ENCODE data around the gene TPD52L2.
"Not testable (repeated sequence)": the region's sequence is repeated elsewhere in the genome, so short reads cannot be mapped to it uniquely, and the experiment has no call there.

Gene TPD52L2

GRCh38 chr20:63844511-63844991, 20.5 kb upstream of the TPD52L2 start:
- H3K27me3 Mint-ChIP-seq (ENCODE audit: low read depth) = peaks cover 35% of the 10 kb centered on the region
- no peak overlapping the region for H3K27ac Mint-ChIP-seq
- H3K36me3 Mint-ChIP-seq (ENCODE audit: low read depth) = peaks cover 2% of the 10 kb centered on the region
- no peaks in the 10 kb centered on the region for H3K9me3 Mint-ChIP-seq
- peaks cover 7% of the 10 kb centered on the region for H3K4me1 Mint-ChIP-seq (ENCODE audit: low read depth)
- no peak overlapping the region for H3K4me3 Mint-ChIP-seq

- Mint-ChIP-seq H3K27ac (no peak overlapping the region), H3K36me3 (ENCODE audit: low read depth) (peaks cover 2% of the 10 kb centered on the region), H3K27me3 (ENCODE audit: low read depth) (peaks cover 42% of the 10 kb centered on the region), H3K4me1 (ENCODE audit: low read depth) (peaks cover 14% of the 10 kb centered on the region), H3K9me3 (no peaks in the 10 kb centered on the region), H3K4me3 (no peak overlapping the region)
These were observed 18.8 kb upstream of the TPD52L2 start for GRCh38 chr20:63846128-63846771.

- peaks cover 15% of the 10 kb centered on the region for H3K4me1 Mint-ChIP-seq (ENCODE audit: low read depth)
- H3K9me3 Mint-ChIP-seq = no peaks in the 10 kb centered on the region
- H3K27me3 Mint-ChIP-seq (ENCODE audit: low read depth) = peaks cover 40% of the 10 kb centered on the region
- no peak overlapping the region for H3K27ac Mint-ChIP-seq
- no peak overlapping the region for H3K4me3 Mint-ChIP-seq
- peaks cover 2% of the 10 kb centered on the region for H3K36me3 Mint-ChIP-seq (ENCODE audit: low read depth)
These were observed 18.2 kb upstream of the TPD52L2 start for GRCh38 chr20:63846888-63847236.

- H3K4me3 Mint-ChIP-seq = no peak overlapping the region
- H3K27ac Mint-ChIP-seq = no peak overlapping the region
- no peaks in the 10 kb centered on the region for H3K9me3 Mint-ChIP-seq
- H3K4me1 Mint-ChIP-seq (ENCODE audit: low read depth) = peaks cover 12% of the 10 kb centered on the region
- peaks cover 36% of the 10 kb centered on the region for H3K27me3 Mint-ChIP-seq (ENCODE audit: low read depth)
- H3K36me3 Mint-ChIP-seq (ENCODE audit: low read depth) = peaks cover 3% of the 10 kb centered on the region
These were observed 17.6 kb upstream of the TPD52L2 start for GRCh38 chr20:63847237-63848002.

- Mint-ChIP-seq H3K4me3 (no peak overlapping the region), H3K27ac (no peak overlapping the region), H3K4me1 (ENCODE audit: low read depth) (peaks cover 12% of the 10 kb centered on the region), H3K9me3 (no peaks in the 10 kb centered on the region), H3K36me3 (ENCODE audit: low read depth) (peaks cover 3% of the 10 kb centered on the region), H3K27me3 (ENCODE audit: low read depth) (peaks cover 29% of the 10 kb centered on the region)
These were observed 16.8 kb upstream of the TPD52L2 start for GRCh38 chr20:63848003-63848911.

GRCh38 chr20:63850689-63851547, 14.2 kb upstream of the TPD52L2 start:
- Mint-ChIP-seq H3K27me3 (ENCODE audit: low read depth) (peaks cover 11% of the 10 kb centered on the region), H3K4me1 (ENCODE audit: low read depth) (peaks cover 10% of the 10 kb centered on the region), H3K36me3 (ENCODE audit: low read depth) (peaks cover 2% of the 10 kb centered on the region), H3K4me3 (no peak overlapping the region), H3K27ac (no peak overlapping the region), H3K9me3 (no peaks in the 10 kb centered on the region)

- not testable (repeated sequence) for H3K27me3 Mint-ChIP-seq (ENCODE audit: low read depth); H3K27ac Mint-ChIP-seq; H3K36me3 Mint-ChIP-seq (ENCODE audit: low read depth); H3K9me3 Mint-ChIP-seq; H3K4me1 Mint-ChIP-seq (ENCODE audit: low read depth); H3K4me3 Mint-ChIP-seq
These were observed 13.5 kb upstream of the TPD52L2 start for GRCh38 chr20:63851548-63851943.

GRCh38 chr20:63853733-63854068, 11.4 kb upstream of the TPD52L2 start:
- not testable (repeated sequence) for H3K36me3 Mint-ChIP-seq (ENCODE audit: low read depth); H3K4me3 Mint-ChIP-seq; H3K4me1 Mint-ChIP-seq (ENCODE audit: low read depth); H3K27me3 Mint-ChIP-seq (ENCODE audit: low read depth); H3K27ac Mint-ChIP-seq; H3K9me3 Mint-ChIP-seq

GRCh38 chr20:63854069-63854765, 10.9 kb upstream of the TPD52L2 start:
- Mint-ChIP-seq H3K27ac (no peak overlapping the region), H3K4me1 (ENCODE audit: low read depth) (peaks cover 12% of the 10 kb centered on the region), H3K4me3 (no peak overlapping the region)

GRCh38 chr20:63854766-63855362, 10.2 kb upstream of the TPD52L2 start:
- Mint-ChIP-seq H3K4me1 (ENCODE audit: low read depth) (peaks cover 12% of the 10 kb centered on the region), H3K9me3 (no peaks in the 10 kb centered on the region), H3K27me3 (ENCODE audit: low read depth) (peaks cover 7% of the 10 kb centered on the region), H3K36me3 (ENCODE audit: low read depth) (peaks cover 2% of the 10 kb centered on the region), H3K4me3 (no peak overlapping the region), H3K27ac (no peak overlapping the region)

More at GRCh38 chr20:63854069-63854765, 10.9 kb upstream of the TPD52L2 start:
- Mint-ChIP-seq H3K36me3 (ENCODE audit: low read depth) (peaks cover 2% of the 10 kb centered on the region), H3K9me3 (no peaks in the 10 kb centered on the region), H3K27me3 (ENCODE audit: low read depth) (peaks cover 7% of the 10 kb centered on the region)

GRCh38 chr20:63855363-63856097, 9.5 kb upstream of the TPD52L2 start:
- Mint-ChIP-seq H3K27ac (no peak overlapping the region), H3K4me1 (ENCODE audit: low read depth) (peaks cover 11% of the 10 kb centered on the region), H3K9me3 (no peaks in the 10 kb centered on the region)

GRCh38 chr20:63856098-63856511, 9.0 kb upstream of the TPD52L2 start:
- Mint-ChIP-seq H3K27me3 (ENCODE audit: low read depth) (peaks cover 1% of the 10 kb centered on the region), H3K4me1 (ENCODE audit: low read depth) (peaks cover 6% of the 10 kb centered on the region), H3K9me3 (no peaks in the 10 kb centered on the region), H3K36me3 (ENCODE audit: low read depth) (peaks cover 7% of the 10 kb centered on the region), H3K4me3 (no peak overlapping the region), H3K27ac (no peak overlapping the region)

More at GRCh38 chr20:63855363-63856097, 9.5 kb upstream of the TPD52L2 start:
- H3K27me3 Mint-ChIP-seq (ENCODE audit: low read depth) = peaks cover 6% of the 10 kb centered on the region
- H3K36me3 Mint-ChIP-seq (ENCODE audit: low read depth) = peaks cover 2% of the 10 kb centered on the region
- H3K4me3 Mint-ChIP-seq = no peak overlapping the region
